Measurements from ENCODE around the gene ATP8B1.

ATP8B1 gene

GRCh38 chr18:57802213-57803102 lies 657 bp downstream of the ATP8B1 start:
- no peaks in the 10 kb centered on the region for H3K79me2 ChIP-seq (ENCODE audit: insufficient read depth, low read length)
- H3K9ac ChIP-seq (ENCODE audit: low read depth, low read length): no peak overlapping the region
- ATAC-seq (ENCODE audit: insufficient read depth, low read depth) (peak; percentile 75), DNase-seq (peak; percentile 32)
- no peaks in the 10 kb centered on the region for H4K20me1 ChIP-seq (ENCODE audit: insufficient read depth, low read length)
- no peak overlapping the region for H3K27ac ChIP-seq (ENCODE audit: low read length)
- no peaks in the 10 kb centered on the region for H3K36me3 ChIP-seq (ENCODE audit: insufficient read depth, low read length)
- H2AFZ ChIP-seq (ENCODE audit: low read depth, low read length): no peak overlapping the region
- TF ChIP-seq CTCF (IDR thresholded peaks at IDR 0.05; ENCODE audit: borderline replicate concordance, extremely low read depth, low read length, poor library complexity, severe bottlenecking) (no peak), EZH2 (IDR thresholded peaks at IDR 0.05; ENCODE audit: borderline replicate concordance, low read depth, low read length, severe bottlenecking) (no peak)
- peaks cover 6% of the 10 kb centered on the region for H3K4me1 ChIP-seq (ENCODE audit: insufficient read depth, low read length)
- peak overlapping the region; percentile 27; the same call in 1 of the 2 replicates for H3K4me2 ChIP-seq (ENCODE audit: insufficient read depth, low read length)
- H3K4me3 ChIP-seq (ENCODE audit: low read depth in 1 of 2, low read length in 2 of 2): no peak overlapping the region
- H3K9me3 ChIP-seq (ENCODE audit: insufficient read depth, low read length, severe bottlenecking): no peaks in the 10 kb centered on the region
- H3K27me3 ChIP-seq (ENCODE audit: insufficient read depth, low read length, poor library complexity): peaks cover 3% of the 10 kb centered on the region

DNA sequence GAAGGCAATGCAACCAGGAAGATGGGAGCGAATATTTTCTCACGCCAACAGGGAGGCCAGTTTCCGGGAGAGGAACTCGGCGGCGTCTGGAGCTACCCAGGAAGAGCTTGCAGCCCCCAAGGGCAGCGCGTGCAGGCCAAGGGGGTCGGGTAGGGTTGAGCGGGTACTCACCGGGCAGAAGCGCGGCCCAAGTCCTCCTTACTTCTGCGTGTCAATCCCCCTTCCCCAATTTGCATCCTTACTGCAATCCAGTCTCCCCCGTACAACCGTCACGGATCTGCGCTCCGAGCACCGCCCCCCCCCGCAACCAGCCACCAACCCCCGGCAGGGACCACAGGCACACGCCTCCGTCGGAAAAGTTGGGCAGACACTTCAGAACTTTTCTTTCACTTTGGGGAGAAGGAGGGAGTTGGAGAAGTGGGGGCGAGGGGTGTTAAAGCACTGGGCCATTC lies 1.3 kb downstream of the ATP8B1 start:
- Histone ChIP-seq H3K4me1 (ENCODE audit: insufficient read depth, low read length) (peaks cover 13% of the 10 kb centered on the region), H3K9me3 (ENCODE audit: insufficient read depth, low read length, severe bottlenecking) (no peaks in the 10 kb centered on the region), H3K4me3 (ENCODE audit: low read depth in 1 of 2, low read length in 2 of 2) (no peak overlapping the region), H3K27ac (ENCODE audit: low read length) (no peak overlapping the region), H3K36me3 (ENCODE audit: insufficient read depth, low read length) (no peaks in the 10 kb centered on the region), H3K9ac (ENCODE audit: low read depth, low read length) (no peak overlapping the region), H3K27me3 (ENCODE audit: insufficient read depth, low read length, poor library complexity) (peaks cover 3% of the 10 kb centered on the region), H4K20me1 (ENCODE audit: insufficient read depth, low read length) (no peaks in the 10 kb centered on the region), H3K4me2 (ENCODE audit: insufficient read depth, low read length) (peak overlapping the region; percentile 27; the same call in 1 of the 2 replicates), H2AFZ (ENCODE audit: low read depth, low read length) (no peak overlapping the region), H3K79me2 (ENCODE audit: insufficient read depth, low read length) (no peaks in the 10 kb centered on the region)
- no peak for TF ChIP-seq CTCF (IDR thresholded peaks at IDR 0.05; ENCODE audit: borderline replicate concordance, extremely low read depth, low read length, poor library complexity, severe bottlenecking)
- no peak for TF ChIP-seq EZH2 (IDR thresholded peaks at IDR 0.05; ENCODE audit: borderline replicate concordance, low read depth, low read length, severe bottlenecking)
- ATAC-seq (ENCODE audit: insufficient read depth, low read depth) (peak; percentile 32; the same call in 1 of the 3 replicates), DNase-seq (no peak)

GRCh38 chr18:57801325-57801724 lies 1.8 kb downstream of the ATP8B1 start:
- ATAC-seq (ENCODE audit: insufficient read depth, low read depth): no peak
- H3K27me3 ChIP-seq (ENCODE audit: insufficient read depth, low read length, poor library complexity): peaks cover 3% of the 10 kb centered on the region

More at GRCh38 chr18:57801325-57801724, 1.8 kb downstream of the ATP8B1 start:
- H2AFZ ChIP-seq (ENCODE audit: low read depth, low read length): no peak overlapping the region
- H3K9me3 ChIP-seq (ENCODE audit: insufficient read depth, low read length, severe bottlenecking): no peaks in the 10 kb centered on the region
- H3K79me2 ChIP-seq (ENCODE audit: insufficient read depth, low read length): no peaks in the 10 kb centered on the region
- no peaks in the 10 kb centered on the region for H4K20me1 ChIP-seq (ENCODE audit: insufficient read depth, low read length)
- no peak for DNase-seq
- H3K9ac ChIP-seq (ENCODE audit: low read depth, low read length): no peak overlapping the region
- TF ChIP-seq EZH2 (IDR thresholded peaks at IDR 0.05; ENCODE audit: borderline replicate concordance, low read depth, low read length, severe bottlenecking): no peak
- TF ChIP-seq CTCF (IDR thresholded peaks at IDR 0.05; ENCODE audit: borderline replicate concordance, extremely low read depth, low read length, poor library complexity, severe bottlenecking): no peak
- H3K36me3 ChIP-seq (ENCODE audit: insufficient read depth, low read length): no peaks in the 10 kb centered on the region
- H3K4me1 ChIP-seq (ENCODE audit: insufficient read depth, low read length): peaks cover 17% of the 10 kb centered on the region
- H3K27ac ChIP-seq (ENCODE audit: low read length): no peak overlapping the region
- no peak overlapping the region for H3K4me2 ChIP-seq (ENCODE audit: insufficient read depth, low read length)
- no peak overlapping the region for H3K4me3 ChIP-seq (ENCODE audit: low read depth in 1 of 2, low read length in 2 of 2)

Measured in DND-41 (cell line).